NCI-H524 treated with DMSO at 0.1 percent for 48 hours (cell line): ENCODE results near the gene SCP2.

ENCODE experiments used
- DNase-seq: peaks from one replicate; lab custom pipeline; 2025; lab: John Stamatoyannopoulos, UW

The SCP2 gene

DNA sequence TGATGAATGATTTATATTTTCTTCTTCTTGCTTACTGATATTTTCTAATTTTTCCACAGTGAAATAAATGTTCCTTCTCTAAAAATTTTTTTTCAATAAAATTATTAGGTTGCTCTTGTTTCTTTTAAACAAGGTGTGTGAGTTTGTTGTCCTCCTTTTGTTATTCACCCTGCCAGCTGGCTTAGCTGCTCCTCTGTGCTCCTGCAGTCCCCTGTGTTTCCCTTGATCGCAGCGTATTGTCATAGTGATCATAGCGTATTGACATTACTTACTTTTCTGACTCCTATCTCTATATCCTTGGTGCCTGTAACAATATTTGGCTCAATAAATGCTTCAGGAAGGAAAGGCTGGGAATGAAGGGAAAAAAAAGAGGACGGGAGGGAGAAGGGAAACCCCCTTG, 110.1 kb downstream of the SCP2 start:
- no peak for DNase-seq

DNA sequence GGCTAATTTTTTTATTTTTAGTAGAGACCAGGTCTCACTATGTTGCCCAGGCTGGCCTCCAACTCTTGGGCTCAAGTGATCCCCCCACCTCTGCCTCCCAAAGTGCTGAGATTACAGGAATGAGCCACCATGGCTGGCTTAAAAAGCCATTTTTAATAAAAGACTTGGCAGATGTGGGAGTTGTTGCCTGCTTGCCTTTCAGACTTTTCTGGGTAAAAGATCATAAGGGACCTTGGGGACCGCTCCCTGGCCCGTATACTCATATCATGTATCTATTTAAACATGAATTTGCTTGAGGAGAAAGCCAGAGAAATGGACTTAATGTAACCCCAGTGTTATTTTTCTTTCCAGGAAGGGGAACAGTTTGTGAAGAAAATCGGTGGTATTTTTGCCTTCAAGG, 111.5 kb downstream of the SCP2 start:
- DNase-seq, result no peak

- no peak for DNase-seq
These were observed 116.2 kb downstream of the SCP2 start for GRCh38 chr1:53043271-53043670.

GRCh38 chr1:53044926-53045325, 117.8 kb downstream of the SCP2 start:
- no peak for DNase-seq

- DNase-seq, result no peak
These were observed 119.9 kb downstream of the SCP2 start for GRCh38 chr1:53046930-53047329.

GRCh38 chr1:53047737-53048736, 121.0 kb downstream of the SCP2 start:
- DNase-seq, result no peak

DNA sequence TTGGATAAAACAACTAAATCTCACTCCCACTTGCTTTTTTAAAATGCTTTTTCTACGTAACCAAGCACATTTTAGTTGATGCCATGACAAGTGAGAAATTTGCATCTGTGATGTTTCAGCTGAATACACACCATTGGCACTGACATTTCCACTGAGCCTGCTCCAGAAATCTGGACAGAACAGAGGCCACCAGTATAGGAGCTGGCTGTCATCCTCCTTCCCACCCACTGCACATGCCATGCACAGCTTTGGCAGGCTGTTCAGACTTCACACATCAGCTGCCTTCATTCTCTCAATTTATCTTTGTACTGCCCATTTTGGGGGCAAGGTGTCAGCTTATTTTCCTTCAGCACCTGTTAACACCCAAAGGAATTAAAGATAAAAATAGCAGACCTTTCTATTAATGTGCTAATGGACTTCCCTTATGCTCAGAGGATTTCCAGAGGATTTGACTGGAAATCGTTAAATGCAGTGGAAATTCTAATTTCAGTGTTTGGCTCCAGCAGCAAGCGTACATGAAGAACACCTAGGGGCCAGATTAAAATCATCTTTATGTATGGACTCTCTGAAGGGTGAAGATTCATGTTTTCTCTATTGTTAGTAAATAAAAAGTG, 122.0 kb downstream of the SCP2 start:
- no peak for DNase-seq

DNA sequence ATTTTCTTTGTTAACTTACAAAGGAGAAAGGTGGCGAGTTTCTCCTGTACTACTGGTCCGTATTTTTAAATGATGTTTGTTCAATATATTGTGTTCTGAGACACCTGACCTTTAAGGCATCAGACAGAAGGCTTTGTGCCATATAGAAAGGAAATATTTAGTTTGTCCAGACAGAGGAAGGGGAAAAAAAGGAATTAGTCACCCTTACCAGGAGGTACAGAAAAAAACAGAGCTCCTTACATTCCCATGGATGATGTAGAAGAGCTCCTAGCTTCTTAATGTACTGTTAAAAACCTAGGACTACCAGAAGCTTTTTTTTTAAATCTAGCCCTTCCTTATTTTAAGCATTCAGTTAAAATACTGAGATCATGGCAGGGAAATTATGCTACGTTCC, 122.5 kb downstream of the SCP2 start:
- DNase-seq, result no peak

DNA sequence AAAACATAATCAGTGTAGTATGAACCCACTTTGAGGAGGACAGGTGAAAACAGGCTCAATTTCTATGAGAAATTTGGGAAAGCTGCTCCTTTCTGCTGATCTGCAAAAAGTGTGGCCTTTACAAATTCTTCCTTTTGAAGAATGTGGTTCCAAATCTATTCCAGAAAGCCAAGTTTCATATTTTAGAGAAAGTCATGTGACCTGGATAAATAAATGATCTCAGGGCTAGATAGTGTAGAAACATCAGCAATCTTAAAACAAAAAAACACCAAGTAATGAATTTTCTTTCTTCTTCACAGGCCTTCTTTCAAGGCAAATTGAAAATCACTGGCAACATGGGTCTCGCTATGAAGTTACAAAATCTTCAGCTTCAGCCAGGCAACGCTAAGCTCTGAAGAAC, 123.2 kb downstream of the SCP2 start:
- no peak for DNase-seq

- DNase-seq, result no peak
These were observed 124.6 kb downstream of the SCP2 start for GRCh38 chr1:53051676-53052075.

DNA sequence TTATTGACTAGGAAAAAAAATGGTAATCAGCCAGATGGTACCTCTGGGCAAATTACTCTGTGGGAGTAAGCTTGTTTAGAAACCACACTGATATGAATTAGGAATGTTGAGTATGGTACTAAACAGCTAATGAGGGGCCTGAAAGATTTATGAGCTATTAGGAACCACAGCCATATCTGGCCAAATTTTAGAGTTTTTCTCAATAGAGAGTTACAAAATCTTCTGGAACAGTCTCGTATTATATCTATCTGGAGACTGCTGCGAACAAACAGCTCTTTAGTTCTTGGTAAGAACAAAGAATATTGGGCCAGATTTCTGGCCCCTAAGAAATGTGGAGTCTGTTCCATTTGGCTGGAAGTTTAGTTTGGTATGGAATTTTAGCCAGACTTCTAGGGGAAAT, 130.1 kb downstream of the SCP2 start:
- DNase-seq, result no peak

GRCh38 chr1:53060579-53060978, 133.5 kb downstream of the SCP2 start:
- no peak for DNase-seq

DNA sequence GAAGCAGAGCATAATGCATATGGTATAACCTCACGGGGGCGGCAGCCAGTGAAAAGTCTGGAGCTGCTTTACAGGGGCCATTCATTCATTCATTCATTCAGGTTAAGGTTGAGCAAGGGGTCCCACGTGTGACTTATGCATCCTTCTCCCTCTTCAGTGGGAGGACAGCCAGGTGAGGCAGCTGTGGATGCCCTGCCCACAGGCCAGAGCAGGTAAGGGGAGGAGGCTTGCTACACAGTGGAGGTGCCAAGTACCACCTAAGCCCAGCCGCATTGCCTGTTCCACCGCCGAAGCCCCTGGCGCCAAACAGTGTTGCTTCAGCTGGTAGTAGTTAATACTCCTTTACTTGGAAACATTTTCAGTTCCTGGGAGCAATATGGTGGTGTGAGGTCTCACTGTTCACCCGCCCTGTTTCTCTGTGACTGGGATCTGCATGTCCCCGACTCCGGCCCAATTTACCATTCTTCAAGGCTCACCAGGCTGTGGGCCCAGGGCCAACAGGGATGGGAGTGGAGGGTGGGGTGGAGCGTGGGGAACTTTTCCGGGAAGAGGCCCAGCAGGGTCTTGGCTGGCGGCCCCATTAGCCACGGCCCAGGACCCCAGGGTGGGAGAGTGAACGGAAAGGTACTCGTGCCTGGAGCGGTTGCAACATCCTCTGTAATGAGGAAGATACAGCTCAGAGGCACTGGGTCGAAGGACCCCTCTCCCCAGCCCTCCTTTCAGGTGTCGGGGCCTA, 134.2 kb downstream of the SCP2 start:
- no peak for DNase-seq

GRCh38 chr1:53061859-53062707, 135.0 kb downstream of the SCP2 start, which contains the start of gene PODN:
TSS of gene PODN (plus strand) at chr1:53062213. CDS start at chr1:53069856, 7,643 bp downstream.
- DNase-seq, result no peak

- no peak for DNase-seq
These were observed 135.9 kb downstream of the SCP2 start for GRCh38 chr1:53062708-53063591.

DNA sequence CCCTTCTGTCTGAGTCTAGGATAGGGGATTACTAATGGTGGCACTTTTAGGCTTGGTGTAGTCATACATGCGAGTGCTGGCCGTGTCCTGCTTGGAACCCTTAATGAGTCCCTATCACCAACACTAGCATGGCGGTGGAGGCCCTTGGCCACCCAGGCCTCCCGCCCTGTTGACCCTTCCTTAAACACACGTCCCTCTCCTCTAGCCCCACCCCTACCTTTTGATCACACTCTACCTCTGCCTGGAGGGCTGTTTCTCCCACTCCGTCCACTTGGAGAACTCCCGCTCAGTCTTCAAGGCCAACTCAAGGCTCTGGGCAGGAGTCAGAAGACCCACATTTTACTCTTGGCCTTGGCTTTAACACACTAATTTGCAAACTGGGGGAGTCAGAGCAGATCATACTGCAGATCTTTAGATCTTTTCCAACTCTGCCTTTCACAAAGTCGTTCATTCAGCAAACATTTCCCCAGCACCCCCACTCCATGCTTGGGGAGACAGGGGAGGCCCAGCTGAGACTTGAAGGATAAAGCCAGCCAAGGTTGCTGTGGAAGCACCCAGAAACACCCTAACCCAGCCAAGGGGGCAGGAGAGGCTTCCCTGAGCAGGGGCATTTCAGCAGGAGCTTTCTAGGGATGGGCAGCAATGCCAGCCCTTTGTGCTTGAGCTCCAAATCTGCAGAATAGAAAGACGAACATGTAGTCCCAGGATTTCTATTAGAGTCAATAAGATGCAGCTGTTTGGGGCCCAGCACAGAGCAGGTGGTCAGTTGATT, 136.9 kb downstream of the SCP2 start:
- DNase-seq, result no peak

GRCh38 chr1:53065391-53065790, 138.3 kb downstream of the SCP2 start:
- no peak for DNase-seq

GRCh38 chr1:53066488-53066887, 139.4 kb downstream of the SCP2 start:
- DNase-seq, result no peak

DNA sequence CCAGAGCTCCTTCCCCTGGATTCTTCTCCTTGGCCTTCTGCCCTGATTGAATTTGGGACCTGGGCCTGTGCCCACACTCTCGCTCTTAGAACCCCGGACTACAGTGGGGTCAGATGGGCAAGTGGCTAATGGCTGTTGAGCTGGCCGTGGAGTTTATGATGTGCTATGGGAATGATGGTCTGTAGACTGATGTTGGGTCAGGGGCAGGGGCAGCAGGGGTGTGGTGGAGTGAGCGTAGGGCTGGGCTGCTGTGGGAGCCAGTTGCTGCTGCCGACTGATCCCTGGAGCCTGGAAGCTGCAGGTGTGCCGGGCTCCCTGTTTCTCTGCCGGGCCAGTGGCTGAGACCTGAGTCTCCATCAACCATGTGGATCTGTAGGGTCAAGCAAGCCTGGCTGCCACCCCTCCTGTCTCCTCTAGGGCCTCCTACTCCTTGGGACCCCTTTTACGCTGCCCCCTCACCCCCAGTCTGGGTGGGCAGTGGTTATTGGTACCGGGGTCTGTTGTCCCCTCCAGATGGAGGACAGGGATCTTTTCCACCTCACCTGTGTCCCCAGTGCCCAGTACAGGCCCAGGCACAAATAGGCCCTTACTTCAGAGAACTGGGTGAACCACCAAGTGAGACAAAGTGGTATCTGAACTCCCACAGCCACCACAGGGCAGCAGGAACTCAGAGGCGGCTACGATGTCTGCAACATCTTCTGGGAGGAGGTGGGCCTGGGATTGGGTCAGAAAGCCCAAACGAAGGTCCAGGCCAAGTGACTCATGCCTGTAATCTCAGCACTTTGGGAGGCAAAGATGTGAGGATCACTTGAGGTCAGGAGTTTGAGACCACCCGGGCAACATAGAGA, 140.0 kb downstream of the SCP2 start:
- DNase-seq, result no peak
